Memory B cell (primary cell): ENCODE measurements around the gene TRIM71.

ENCODE experiments used
- ATAC-seq: fragments of 150-1000 bp; cut with Tn5 transposase; 2 replicates; pipeline ENCODE4 v1.10.0; 2021; ENCODE audit warnings: low read depth, mild to moderate bottlenecking, moderate library complexity
- DNase-seq, 2 donors: peaks; one replicate each; pipeline ENCODE4 v3.0.0; 2022; ENCODE audit warnings: low spot score in 2 of 2
- H3K27ac Mint-ChIP-seq: one replicate; pipeline ENCODE4 v1.8.0; 2022; ENCODE audit warnings: mild to moderate bottlenecking, moderate library complexity, mixed read lengths
- H3K27me3 Mint-ChIP-seq: one replicate; pipeline ENCODE4 v1.8.0; 2022; ENCODE audit warnings: mixed read lengths
- H3K36me3 Mint-ChIP-seq: one replicate; pipeline ENCODE4 v1.8.0; 2022; ENCODE audit warnings: mild to moderate bottlenecking, mixed read lengths
- H3K4me1 Mint-ChIP-seq: one replicate; pipeline ENCODE4 v1.8.0; 2022; ENCODE audit warnings: mixed read lengths
- H3K4me3 Mint-ChIP-seq: one replicate; pipeline ENCODE4 v1.8.0; 2022; ENCODE audit warnings: mild to moderate bottlenecking, moderate library complexity, mixed read lengths
- H3K9me3 Mint-ChIP-seq: one replicate; pipeline ENCODE4 v1.8.0; 2022; ENCODE audit warnings: mixed read lengths

The TRIM71 gene

DNA sequence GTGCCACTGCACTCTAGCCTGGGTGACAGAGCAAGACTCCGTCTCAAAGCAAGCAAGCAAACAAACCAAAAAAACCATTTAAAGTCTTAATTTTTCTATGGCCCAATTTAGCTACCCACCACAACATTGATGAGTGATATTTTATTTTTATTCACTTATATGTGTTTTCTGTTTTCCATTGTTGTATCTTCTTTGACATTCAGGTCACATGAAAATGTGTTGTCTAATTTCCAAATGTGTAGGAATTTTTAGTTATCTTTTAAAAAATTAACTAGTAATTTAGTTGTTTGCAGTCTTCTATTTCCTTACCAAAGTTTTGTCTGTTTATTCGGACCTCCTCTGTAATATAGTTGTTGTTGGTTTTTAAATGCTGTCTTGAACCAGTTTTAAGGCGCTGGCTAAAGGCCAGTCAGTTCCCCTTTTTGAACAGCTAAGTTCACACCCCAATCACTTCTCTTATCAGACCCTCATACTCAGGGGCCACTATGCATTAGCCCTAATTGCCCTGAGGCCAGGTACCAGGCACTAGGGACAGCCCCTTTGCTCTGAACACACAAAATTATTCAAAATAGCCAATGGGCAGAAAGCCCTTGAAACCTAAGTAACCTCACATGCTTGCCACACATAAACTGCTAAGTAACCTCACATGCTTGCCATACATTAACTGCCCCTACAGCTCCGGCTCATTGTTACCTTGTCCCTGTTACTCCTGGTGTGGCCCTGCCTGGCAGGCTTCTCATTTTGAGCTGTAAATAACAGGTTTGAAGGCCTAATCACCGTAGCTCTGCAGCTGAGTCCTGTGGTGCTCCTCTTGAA is 129.4 kb downstream of the TRIM71 start:
- H3K4me3 Mint-ChIP-seq, result no peak overlapping the region
- no peak overlapping the region for H3K27ac Mint-ChIP-seq
- no peaks in the 10 kb centered on the region for H3K27me3 Mint-ChIP-seq
- peaks cover 11% of the 10 kb centered on the region for H3K4me1 Mint-ChIP-seq
- H3K36me3 Mint-ChIP-seq, result no peaks in the 10 kb centered on the region
- H3K9me3 Mint-ChIP-seq, result no peaks in the 10 kb centered on the region
- ATAC-seq, result no peak
- no peak for DNase-seq
